GM18498 (cell line): ENCODE measurements around the gene ERC1.
"Not testable (repeated sequence)": the region's sequence is repeated elsewhere in the genome, so short reads cannot be mapped to it uniquely, and the experiment has no call there.

Source experiments
- ATAC-seq: cut with Tn5 transposase; IDR thresholded peaks from one replicate; pipeline ENCODE4 v1.9.1; 2021; ENCODE audit warnings: mild to moderate bottlenecking, moderate library complexity; ENCODE audit not compliant: unreplicated experiment

The ERC1 gene

GRCh38 chr12:1020389-1020788 lies 29.4 kb downstream of the ERC1 start:
- no peak for ATAC-seq

GRCh38 chr12:1022032-1022970 lies 31.3 kb downstream of the ERC1 start:
- ATAC-seq = no peak

- no peak for ATAC-seq
Measured at GRCh38 chr12:1030779-1031178, 39.8 kb downstream of the ERC1 start.

- ATAC-seq = no peak
Measured at GRCh38 chr12:1034243-1034642, 43.2 kb downstream of the ERC1 start.

- ATAC-seq = no peak
Measured at GRCh38 chr12:1034751-1035457, 43.9 kb downstream of the ERC1 start.

- ATAC-seq = no peak
Measured at GRCh38 chr12:1041478-1041877, 50.5 kb downstream of the ERC1 start.

GRCh38 chr12:1044199-1044598 lies 53.2 kb downstream of the ERC1 start:
- no peak for ATAC-seq

GRCh38 chr12:1044696-1045095 lies 53.7 kb downstream of the ERC1 start:
- ATAC-seq = no peak

- no peak for ATAC-seq
Measured at GRCh38 chr12:1046727-1047126, 55.7 kb downstream of the ERC1 start.

GRCh38 chr12:1047898-1048660 lies 57.1 kb downstream of the ERC1 start:
- ATAC-seq = no peak

- no peak for ATAC-seq
Measured at GRCh38 chr12:1050059-1050707, 59.2 kb downstream of the ERC1 start.

- not testable (repeated sequence) for ATAC-seq
Measured at GRCh38 chr12:1051672-1052071, 60.6 kb downstream of the ERC1 start.

- no peak for ATAC-seq
Measured at GRCh38 chr12:1053690-1054089, 62.7 kb downstream of the ERC1 start.

GRCh38 chr12:1054117-1054870 lies 63.3 kb downstream of the ERC1 start:
- ATAC-seq = no peak

- ATAC-seq = no peak
Measured at GRCh38 chr12:1056390-1056789, 65.4 kb downstream of the ERC1 start.

- no peak for ATAC-seq
Measured at GRCh38 chr12:1058423-1058822, 67.4 kb downstream of the ERC1 start.

GRCh38 chr12:1059162-1059561 lies 68.1 kb downstream of the ERC1 start:
- ATAC-seq = no peak

- ATAC-seq = no peak
Measured at GRCh38 chr12:1063852-1064251, 72.8 kb downstream of the ERC1 start.

- ATAC-seq = no peak
Measured at GRCh38 chr12:1064317-1064716, 73.3 kb downstream of the ERC1 start.

- no peak for ATAC-seq
Measured at GRCh38 chr12:1065629-1066028, 74.6 kb downstream of the ERC1 start.
